CD4-positive, alpha-beta T cell (primary cell): ENCODE results near the gene VEGFA. TPM values are rescaled to one million over a fixed set of nuclear protein-coding genes. Genes with fewer than 3 reads are reported as not detected.

Source experiments
- ATAC-seq: fragments of 200-7000 bp; cut with Tn5 transposase; one replicate; pipeline ENCODE4 v1.10.0; 2022; ENCODE audit warnings: mild to moderate bottlenecking; ENCODE audit not compliant: poor library complexity
- CTCF ChIA-PET: fragments of 350-600 bp; sonication (Branson Sonifier 250); formaldehyde crosslinking; loops from one replicate; lab custom pipeline; 2021; ENCODE audit warnings: antibody characterized with exemption, inconsistent platforms; lab: Charles Lee
- POLR2A ChIA-PET: fragments of 350-600 bp; sonication (Branson Sonifier 250); formaldehyde crosslinking; loops from one replicate; lab custom pipeline; 2021; ENCODE audit warnings: antibody characterized with exemption, inconsistent platforms; lab: Charles Lee
- DNase-seq, 14 experiments: peaks; one replicate each; pipeline ENCODE4 v3.0.0-alpha.2; 2013 to 2020; ENCODE audit warnings: mixed read lengths in 2 of 14
- H3K27ac ChIP-seq, 2 donors: one replicate each; pipeline versions ENCODE4 v1.5.1 to v1.7.0; 2013; ENCODE audit warnings: low read length in 2 of 2, low read depth in 1 of 2, mild to moderate bottlenecking in 1 of 2
- H3K27me3 ChIP-seq, 2 experiments: 1 replicate in 1 of 2; 2 replicates in 1 of 2; pipeline versions ENCODE4 v1.6.1 to v1.7.0; 2013; ENCODE audit warnings: low read length in 2 of 2, control low read depth in 1 of 2, mild to moderate bottlenecking in 1 of 2, moderate library complexity in 1 of 2; ENCODE audit not compliant: insufficient read depth in 2 of 2, control insufficient read depth in 1 of 2
- H3K36me3 ChIP-seq: one replicate; pipeline ENCODE4 v1.6.1; 2013; ENCODE audit warnings: low read length, control low read depth; ENCODE audit not compliant: insufficient read depth
- H3K4me1 ChIP-seq: one replicate; pipeline ENCODE4 v1.6.1; 2013; ENCODE audit warnings: low read length, control low read depth; ENCODE audit not compliant: insufficient read depth
- H3K4me3 ChIP-seq: one replicate; pipeline ENCODE4 v1.5.1; 2013; ENCODE audit warnings: mild to moderate bottlenecking, low read length, moderate library complexity
- H3K9me3 ChIP-seq, 2 experiments: 1 replicate in 1 of 2; 2 replicates in 1 of 2; pipeline versions ENCODE4 v1.6.1 to v1.7.0; 2013; ENCODE audit warnings: low read length in 2 of 2, mild to moderate bottlenecking in 2 of 2, control low read depth in 1 of 2, moderate library complexity in 1 of 2; ENCODE audit not compliant: control insufficient read depth in 1 of 2, insufficient read depth in 1 of 2
- H3K27ac Mint-ChIP-seq: one replicate; pipeline ENCODE4 v1.8.0; 2020; ENCODE audit warnings: mixed read lengths
- H3K27me3 Mint-ChIP-seq: one replicate; pipeline ENCODE4 v1.8.0; 2021; ENCODE audit warnings: mixed read lengths
- H3K36me3 Mint-ChIP-seq: one replicate; pipeline ENCODE4 v1.8.0; 2021; ENCODE audit warnings: low read depth, mixed read lengths
- H3K4me1 Mint-ChIP-seq: one replicate; pipeline ENCODE4 v1.8.0; 2021; ENCODE audit warnings: low read depth, mixed read lengths
- H3K4me3 Mint-ChIP-seq: one replicate; pipeline ENCODE4 v1.8.0; 2020; ENCODE audit warnings: mild to moderate bottlenecking, mixed read lengths
- H3K9me3 Mint-ChIP-seq: one replicate; pipeline ENCODE4 v1.8.0; 2020; ENCODE audit warnings: mixed read lengths
- intact Hi-C, 2 experiments: fragments of 100-400 bp; cut with DNase I in 1 of 2; cut with micrococcal nuclease in 1 of 2; formaldehyde crosslinking; loops; one replicate each; pipeline versions ENCODE4 v1.15.1 to v1.9.0; 2023 to 2025; cut with DNase I, micrococcal nuclease
- total RNA-seq, 174 experiments: library from RNA in 2 of 174; stranded (reverse) in 2 of 174; gene quantifications; one replicate each; pipeline ENCODE4 v1.2.3 and lab custom pipeline; 2021 to 2026
- TF ChIP-seq, protein P1 (sequence below): fragments of 200-600 bp; IDR thresholded peaks from one replicate; pipeline ENCODE4 v1.8.0; 2022; ENCODE audit warnings: antibody characterized with exemption, mild to moderate bottlenecking

The VEGFA gene
- total RNA-seq, 2 experiments from 2014 or later = 3.5 to 3.7 TPM

DNA sequence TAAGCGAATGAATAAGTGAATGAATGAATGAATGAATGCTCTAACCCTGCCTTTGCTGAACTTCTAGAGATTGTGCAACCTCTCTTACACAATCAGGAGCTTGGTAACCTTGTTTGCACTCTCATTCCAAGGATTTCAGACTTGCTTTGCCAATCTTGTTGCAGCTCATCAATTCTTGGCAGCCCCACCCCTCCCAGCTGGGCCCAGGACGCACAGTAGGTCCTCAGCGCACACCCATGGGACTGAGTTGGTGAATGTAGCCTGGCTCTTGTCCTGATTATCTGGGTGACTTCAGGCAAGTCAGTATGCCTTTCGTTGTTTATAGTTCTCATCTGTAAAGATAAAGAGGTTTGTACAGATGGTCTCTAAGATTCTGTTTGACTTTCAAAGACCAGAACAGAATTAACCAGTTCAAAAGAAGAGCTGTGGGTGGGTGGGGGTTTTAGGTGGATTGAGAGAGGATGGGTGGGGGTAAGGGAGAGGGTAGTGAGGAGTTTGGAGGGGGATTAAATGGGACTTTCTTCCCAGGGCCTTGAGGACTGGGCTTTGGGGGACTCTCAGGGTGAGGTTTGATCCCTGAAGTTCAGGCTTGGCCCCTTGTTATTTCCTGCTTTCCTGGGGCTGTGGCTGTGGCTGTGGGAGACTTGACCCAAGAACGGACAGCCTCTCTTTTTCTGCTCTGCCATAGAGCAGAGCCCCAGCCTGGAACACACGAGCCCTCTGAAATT, 33.2 kb downstream of the VEGFA start:
- ATAC-seq (no peak), DNase-seq (no peak)
- CTCF ChIA-PET = no interaction called here
- Histone ChIP-seq H3K27me3 (no peaks in the 10 kb centered on the region), H3K4me1 (peaks cover 13% of the 10 kb centered on the region), H3K27ac (no peak overlapping the region), H3K9me3 (no peaks in the 10 kb centered on the region), H3K4me3 (no peak overlapping the region), H3K36me3 (no peaks in the 10 kb centered on the region)
- no peaks in the 10 kb centered on the region for H3K27me3 Mint-ChIP-seq
- TF ChIP-seq, protein P1, sequence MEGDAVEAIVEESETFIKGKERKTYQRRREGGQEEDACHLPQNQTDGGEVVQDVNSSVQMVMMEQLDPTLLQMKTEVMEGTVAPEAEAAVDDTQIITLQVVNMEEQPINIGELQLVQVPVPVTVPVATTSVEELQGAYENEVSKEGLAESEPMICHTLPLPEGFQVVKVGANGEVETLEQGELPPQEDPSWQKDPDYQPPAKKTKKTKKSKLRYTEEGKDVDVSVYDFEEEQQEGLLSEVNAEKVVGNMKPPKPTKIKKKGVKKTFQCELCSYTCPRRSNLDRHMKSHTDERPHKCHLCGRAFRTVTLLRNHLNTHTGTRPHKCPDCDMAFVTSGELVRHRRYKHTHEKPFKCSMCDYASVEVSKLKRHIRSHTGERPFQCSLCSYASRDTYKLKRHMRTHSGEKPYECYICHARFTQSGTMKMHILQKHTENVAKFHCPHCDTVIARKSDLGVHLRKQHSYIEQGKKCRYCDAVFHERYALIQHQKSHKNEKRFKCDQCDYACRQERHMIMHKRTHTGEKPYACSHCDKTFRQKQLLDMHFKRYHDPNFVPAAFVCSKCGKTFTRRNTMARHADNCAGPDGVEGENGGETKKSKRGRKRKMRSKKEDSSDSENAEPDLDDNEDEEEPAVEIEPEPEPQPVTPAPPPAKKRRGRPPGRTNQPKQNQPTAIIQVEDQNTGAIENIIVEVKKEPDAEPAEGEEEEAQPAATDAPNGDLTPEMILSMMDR = no peak
- H3K9me3 Mint-ChIP-seq = no peaks in the 10 kb centered on the region
- POLR2A ChIA-PET = no interaction called here
- H3K4me3 Mint-ChIP-seq = no peak overlapping the region
- H3K36me3 Mint-ChIP-seq = no peaks in the 10 kb centered on the region
- no peaks in the 10 kb centered on the region for H3K4me1 Mint-ChIP-seq
- H3K27ac Mint-ChIP-seq = no peak overlapping the region
- intact Hi-C loops = no loop called here

DNA sequence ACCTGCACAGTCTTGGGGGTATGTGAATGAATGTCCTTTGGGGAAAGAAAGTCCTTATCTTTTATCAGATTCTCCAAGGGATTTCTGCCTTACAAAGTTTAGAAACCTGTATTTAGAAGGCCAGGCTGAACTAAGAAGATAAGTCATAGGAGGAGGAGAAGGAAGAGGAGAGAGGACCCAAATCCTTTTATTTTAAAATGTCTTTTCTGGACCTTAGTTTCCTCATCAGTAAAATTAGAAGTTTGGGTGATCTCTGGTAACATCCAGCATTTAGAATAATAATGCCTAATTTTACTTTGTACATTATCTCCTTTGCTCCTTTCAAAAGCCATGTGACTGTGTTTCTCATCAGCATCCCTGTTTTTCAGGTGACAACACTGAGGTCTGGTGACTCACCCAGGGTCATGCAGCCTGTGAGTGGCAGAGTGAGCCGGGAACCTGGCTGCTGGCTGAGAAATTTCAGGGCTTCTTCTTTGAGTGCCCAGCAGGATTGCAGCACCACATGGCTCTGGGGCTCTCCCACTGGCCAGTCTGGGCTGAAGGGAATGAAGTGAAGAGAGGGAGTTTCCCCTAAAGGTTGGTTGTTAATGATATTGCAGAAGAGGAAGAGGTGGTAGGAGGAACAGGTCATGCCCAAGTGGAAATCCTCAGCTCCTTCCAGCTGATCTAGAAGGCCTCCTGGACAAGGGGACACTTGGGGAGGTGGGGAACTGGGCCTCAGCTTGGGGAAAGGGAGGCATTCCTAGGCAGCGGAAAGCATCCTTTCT, 34.0 kb downstream of the VEGFA start:
- CTCF ChIA-PET = no interaction called here
- no peaks in the 10 kb centered on the region for H3K9me3 ChIP-seq
- intact Hi-C loops = no loop called here
- H3K36me3 ChIP-seq = no peaks in the 10 kb centered on the region
- POLR2A ChIA-PET = no interaction called here
- H3K36me3 Mint-ChIP-seq = no peaks in the 10 kb centered on the region
- no peak overlapping the region for H3K4me3 Mint-ChIP-seq
- no peaks in the 10 kb centered on the region for H3K4me1 Mint-ChIP-seq
- H3K27me3 Mint-ChIP-seq = no peaks in the 10 kb centered on the region
- H3K27me3 ChIP-seq = no peaks in the 10 kb centered on the region
- H3K4me1 ChIP-seq = peaks cover 12% of the 10 kb centered on the region
- no peak overlapping the region for H3K27ac Mint-ChIP-seq
- no peak overlapping the region for H3K4me3 ChIP-seq
- TF ChIP-seq, protein P1 = no peak
- ATAC-seq (no peak), DNase-seq (peak in 2 of 14 experiments; percentile 56 to 67)
- H3K27ac ChIP-seq = no peak overlapping the region
- H3K9me3 Mint-ChIP-seq = no peaks in the 10 kb centered on the region

DNA sequence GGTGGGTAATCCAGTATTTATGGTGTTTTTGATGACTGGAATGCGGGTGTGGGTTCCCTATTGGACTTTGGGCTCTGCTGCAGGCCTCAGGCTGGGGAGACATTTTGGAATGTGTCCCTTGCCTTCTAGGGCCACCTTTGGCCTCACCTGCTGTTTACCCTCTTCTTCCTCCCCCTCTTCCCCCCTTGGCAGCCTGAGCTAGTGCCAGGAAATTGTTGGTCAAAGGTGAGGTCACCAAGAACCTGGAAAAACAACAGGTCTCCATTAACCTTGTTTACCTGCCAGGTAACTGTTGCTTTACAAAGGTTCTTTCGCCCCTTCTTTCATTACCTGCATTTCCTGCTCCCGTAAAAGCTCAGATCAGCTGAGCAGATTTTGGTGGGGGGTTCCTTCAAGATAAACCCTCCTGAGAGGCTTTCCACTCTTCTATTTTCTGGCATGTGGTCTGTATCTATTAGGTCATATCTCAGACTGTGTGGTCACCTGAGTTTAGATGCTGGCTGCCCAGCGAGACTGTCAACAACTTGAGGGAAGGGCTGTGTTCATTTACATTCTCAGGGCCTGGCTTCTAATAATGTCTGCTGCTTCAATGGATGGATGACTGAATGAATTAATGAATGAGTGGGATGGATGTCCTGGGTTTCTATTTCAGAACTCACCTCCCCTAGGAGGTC, 34.7 kb downstream of the VEGFA start:
- Mint-ChIP-seq H3K27ac (no peak overlapping the region), H3K9me3 (no peaks in the 10 kb centered on the region), H3K4me3 (no peak overlapping the region), H3K36me3 (no peaks in the 10 kb centered on the region), H3K4me1 (no peaks in the 10 kb centered on the region), H3K27me3 (no peaks in the 10 kb centered on the region)
- ChIA-PET POLR2A (no interaction called here), CTCF (no interaction called here)
- ATAC-seq (no peak), DNase-seq (no peak)
- Histone ChIP-seq H3K36me3 (no peaks in the 10 kb centered on the region), H3K4me3 (no peak overlapping the region), H3K27ac (no peak overlapping the region), H3K4me1 (peaks cover 5% of the 10 kb centered on the region), H3K27me3 (no peaks in the 10 kb centered on the region), H3K9me3 (no peaks in the 10 kb centered on the region)
- intact Hi-C loops = no loop called here
- TF ChIP-seq, protein P1 = no peak
